ENCODE data around the gene NKD1.

NKD1 gene

GRCh38 chr16:50522324-50522723, 25.9 kb upstream of the NKD1 start:
- DNase-seq (ENCODE audit: extremely low spot score) = no peak
- ChIA-PET POLR2A (no interaction called here), CTCF (no interaction called here)
- TF ChIP-seq CTBP1 (IDR thresholded peaks at IDR 0.05; ENCODE audit: borderline replicate concordance) = no peak
- no peak for TF ChIP-seq FOXA1 (IDR thresholded peaks at IDR 0.05)
- no peak for TF ChIP-seq FOXK2 (IDR thresholded peaks at IDR 0.05)
- no peak for TF ChIP-seq ARNT (IDR thresholded peaks at IDR 0.05)
- no peak for TF ChIP-seq SP1 (IDR thresholded peaks at IDR 0.05)
- no peak for TF ChIP-seq ZNF384 (IDR thresholded peaks at IDR 0.05)
- no peak for TF ChIP-seq ELF4 (IDR thresholded peaks at IDR 0.05)
- TF ChIP-seq, protein P1, sequence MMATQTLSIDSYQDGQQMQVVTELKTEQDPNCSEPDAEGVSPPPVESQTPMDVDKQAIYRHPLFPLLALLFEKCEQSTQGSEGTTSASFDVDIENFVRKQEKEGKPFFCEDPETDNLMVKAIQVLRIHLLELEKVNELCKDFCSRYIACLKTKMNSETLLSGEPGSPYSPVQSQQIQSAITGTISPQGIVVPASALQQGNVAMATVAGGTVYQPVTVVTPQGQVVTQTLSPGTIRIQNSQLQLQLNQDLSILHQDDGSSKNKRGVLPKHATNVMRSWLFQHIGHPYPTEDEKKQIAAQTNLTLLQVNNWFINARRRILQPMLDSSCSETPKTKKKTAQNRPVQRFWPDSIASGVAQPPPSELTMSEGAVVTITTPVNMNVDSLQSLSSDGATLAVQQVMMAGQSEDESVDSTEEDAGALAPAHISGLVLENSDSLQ (IDR thresholded peaks at IDR 0.05) = no peak
- no peak for TF ChIP-seq LEF1 (IDR thresholded peaks at IDR 0.05; ENCODE audit: borderline replicate concordance)
- TF ChIP-seq TARDBP (IDR thresholded peaks at IDR 0.05) = no peak
- TF ChIP-seq FOXM1 (IDR thresholded peaks at IDR 0.05; ENCODE audit: borderline replicate concordance) = no peak
- no peak for TF ChIP-seq BHLHE40 (IDR thresholded peaks at IDR 0.05; ENCODE audit: borderline replicate concordance)
- TF ChIP-seq HDGF (IDR thresholded peaks at IDR 0.05; ENCODE audit: borderline replicate concordance) = no peak
- TF ChIP-seq L3MBTL2 (conservative IDR thresholded peaks at IDR 0.05) = no peak
- no peak for TF ChIP-seq SUZ12 (IDR thresholded peaks at IDR 0.05)

- no peak for DNase-seq (ENCODE audit: extremely low spot score)
- TF ChIP-seq ELF4 (IDR thresholded peaks at IDR 0.05) = no peak
- no peak for TF ChIP-seq ZNF384 (IDR thresholded peaks at IDR 0.05)
- no peak for TF ChIP-seq FOXK2 (IDR thresholded peaks at IDR 0.05)
- TF ChIP-seq BHLHE40 (IDR thresholded peaks at IDR 0.05; ENCODE audit: borderline replicate concordance) = no peak
- TF ChIP-seq, protein P1 (IDR thresholded peaks at IDR 0.05) = no peak
- no peak for TF ChIP-seq FOXM1 (IDR thresholded peaks at IDR 0.05; ENCODE audit: borderline replicate concordance)
- TF ChIP-seq NFRKB (IDR thresholded peaks at IDR 0.05) = no peak
- TF ChIP-seq L3MBTL2 (conservative IDR thresholded peaks at IDR 0.05) = no peak
- TF ChIP-seq HDGF (IDR thresholded peaks at IDR 0.05; ENCODE audit: borderline replicate concordance) = no peak
- TF ChIP-seq LEF1 (IDR thresholded peaks at IDR 0.05; ENCODE audit: borderline replicate concordance) = no peak
- TF ChIP-seq CTBP1 (IDR thresholded peaks at IDR 0.05; ENCODE audit: borderline replicate concordance) = no peak
- no peak for TF ChIP-seq ARNT (IDR thresholded peaks at IDR 0.05)
- TF ChIP-seq TARDBP (IDR thresholded peaks at IDR 0.05) = no peak
- no peak for TF ChIP-seq SP1 (IDR thresholded peaks at IDR 0.05)
- no peak for TF ChIP-seq SUZ12 (IDR thresholded peaks at IDR 0.05)
- ChIA-PET CTCF (interaction anchor here (1.1 kb wide), 1 partner anchor 169 kb away, joined by 3 read pairs; no protein-coding TSS in a partner anchor), POLR2A (no interaction called here)
Measured at GRCh38 chr16:50523710-50524109, 24.5 kb upstream of the NKD1 start.

DNA sequence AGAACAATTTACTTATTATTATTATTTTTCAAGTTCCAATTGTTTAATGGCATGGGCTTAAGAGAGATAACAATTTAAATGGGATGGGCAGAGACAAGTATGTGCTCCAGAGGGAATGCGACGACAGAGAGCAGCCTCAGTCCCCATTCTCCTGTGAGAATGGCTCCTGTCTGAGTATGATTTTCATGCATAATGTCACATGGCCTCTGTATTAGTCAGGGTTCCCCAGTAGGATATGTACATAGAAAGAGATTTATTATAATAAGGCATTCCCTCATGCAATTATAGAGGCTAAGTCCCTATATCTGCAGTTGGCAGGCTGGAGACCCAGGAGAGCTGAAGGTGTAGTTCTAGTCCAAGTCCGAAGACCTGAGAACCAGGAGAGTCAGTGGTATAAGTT, 22.9 kb upstream of the NKD1 start:
- TF ChIP-seq TARDBP (IDR thresholded peaks at IDR 0.05) (no peak), SP1 (IDR thresholded peaks at IDR 0.05) (no peak), SUZ12 (IDR thresholded peaks at IDR 0.05) (no peak), FOXM1 (IDR thresholded peaks at IDR 0.05; ENCODE audit: borderline replicate concordance) (no peak), CTBP1 (IDR thresholded peaks at IDR 0.05; ENCODE audit: borderline replicate concordance) (no peak), BHLHE40 (IDR thresholded peaks at IDR 0.05; ENCODE audit: borderline replicate concordance) (no peak), FOXA1 (IDR thresholded peaks at IDR 0.05) (no peak), ZNF384 (IDR thresholded peaks at IDR 0.05) (no peak)
- ChIA-PET POLR2A (no interaction called here), CTCF (no interaction called here)
- DNase-seq (ENCODE audit: extremely low spot score) = no peak

- no peak for TF ChIP-seq SP1 (IDR thresholded peaks at IDR 0.05)
- TF ChIP-seq L3MBTL2 (conservative IDR thresholded peaks at IDR 0.05) = no peak
- no peak for TF ChIP-seq SUZ12 (IDR thresholded peaks at IDR 0.05)
- TF ChIP-seq ELF4 (IDR thresholded peaks at IDR 0.05) = no peak
- TF ChIP-seq FOXM1 (IDR thresholded peaks at IDR 0.05; ENCODE audit: borderline replicate concordance) = no peak
- no peak for DNase-seq (ENCODE audit: extremely low spot score)
- ChIA-PET POLR2A (no interaction called here), CTCF (no interaction called here)
Measured at GRCh38 chr16:50525716-50526115, 22.5 kb upstream of the NKD1 start.

- CTCF ChIA-PET = no interaction called here
- TF ChIP-seq HDGF (IDR thresholded peaks at IDR 0.05; ENCODE audit: borderline replicate concordance) (no peak), SUZ12 (IDR thresholded peaks at IDR 0.05) (no peak), FOXK2 (IDR thresholded peaks at IDR 0.05) (no peak), TARDBP (IDR thresholded peaks at IDR 0.05) (no peak), FOXA1 (IDR thresholded peaks at IDR 0.05) (no peak)
- TF ChIP-seq, protein P1 (IDR thresholded peaks at IDR 0.05) = no peak
- DNase-seq (ENCODE audit: extremely low spot score) = no peak
- POLR2A ChIA-PET = no interaction called here
Measured at GRCh38 chr16:50526249-50526648, 21.9 kb upstream of the NKD1 start.

GRCh38 chr16:50526796-50527195, 21.4 kb upstream of the NKD1 start:
- no peak for TF ChIP-seq FOXA1 (IDR thresholded peaks at IDR 0.05)
- TF ChIP-seq LEF1 (IDR thresholded peaks at IDR 0.05; ENCODE audit: borderline replicate concordance) = no peak
- TF ChIP-seq ARNT (IDR thresholded peaks at IDR 0.05) = no peak
- no peak for TF ChIP-seq FOXM1 (IDR thresholded peaks at IDR 0.05; ENCODE audit: borderline replicate concordance)
- no peak for TF ChIP-seq ZNF384 (IDR thresholded peaks at IDR 0.05)
- no peak for TF ChIP-seq FOXK2 (IDR thresholded peaks at IDR 0.05)
- no peak for TF ChIP-seq HDGF (IDR thresholded peaks at IDR 0.05; ENCODE audit: borderline replicate concordance)
- TF ChIP-seq L3MBTL2 (conservative IDR thresholded peaks at IDR 0.05) = no peak
- TF ChIP-seq NFRKB (IDR thresholded peaks at IDR 0.05) = no peak
- TF ChIP-seq SP1 (IDR thresholded peaks at IDR 0.05) = no peak
- TF ChIP-seq, protein P1 (IDR thresholded peaks at IDR 0.05) = no peak
- DNase-seq (ENCODE audit: extremely low spot score) = no peak
- POLR2A ChIA-PET = no interaction called here
- CTCF ChIA-PET = no interaction called here
